CD4-positive, alpha-beta T cell treated with Interferon gamma for 1 hour (primary cell): ENCODE data around the gene METTL23.

Experiments used
- DNase-seq: peaks from one replicate; pipeline ENCODE4 v3.0.0-alpha.2; 2020

The METTL23 gene, protein sequence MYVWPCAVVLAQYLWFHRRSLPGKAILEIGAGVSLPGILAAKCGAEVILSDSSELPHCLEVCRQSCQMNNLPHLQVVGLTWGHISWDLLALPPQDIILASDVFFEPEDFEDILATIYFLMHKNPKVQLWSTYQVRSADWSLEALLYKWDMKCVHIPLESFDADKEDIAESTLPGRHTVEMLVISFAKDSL

DNA sequence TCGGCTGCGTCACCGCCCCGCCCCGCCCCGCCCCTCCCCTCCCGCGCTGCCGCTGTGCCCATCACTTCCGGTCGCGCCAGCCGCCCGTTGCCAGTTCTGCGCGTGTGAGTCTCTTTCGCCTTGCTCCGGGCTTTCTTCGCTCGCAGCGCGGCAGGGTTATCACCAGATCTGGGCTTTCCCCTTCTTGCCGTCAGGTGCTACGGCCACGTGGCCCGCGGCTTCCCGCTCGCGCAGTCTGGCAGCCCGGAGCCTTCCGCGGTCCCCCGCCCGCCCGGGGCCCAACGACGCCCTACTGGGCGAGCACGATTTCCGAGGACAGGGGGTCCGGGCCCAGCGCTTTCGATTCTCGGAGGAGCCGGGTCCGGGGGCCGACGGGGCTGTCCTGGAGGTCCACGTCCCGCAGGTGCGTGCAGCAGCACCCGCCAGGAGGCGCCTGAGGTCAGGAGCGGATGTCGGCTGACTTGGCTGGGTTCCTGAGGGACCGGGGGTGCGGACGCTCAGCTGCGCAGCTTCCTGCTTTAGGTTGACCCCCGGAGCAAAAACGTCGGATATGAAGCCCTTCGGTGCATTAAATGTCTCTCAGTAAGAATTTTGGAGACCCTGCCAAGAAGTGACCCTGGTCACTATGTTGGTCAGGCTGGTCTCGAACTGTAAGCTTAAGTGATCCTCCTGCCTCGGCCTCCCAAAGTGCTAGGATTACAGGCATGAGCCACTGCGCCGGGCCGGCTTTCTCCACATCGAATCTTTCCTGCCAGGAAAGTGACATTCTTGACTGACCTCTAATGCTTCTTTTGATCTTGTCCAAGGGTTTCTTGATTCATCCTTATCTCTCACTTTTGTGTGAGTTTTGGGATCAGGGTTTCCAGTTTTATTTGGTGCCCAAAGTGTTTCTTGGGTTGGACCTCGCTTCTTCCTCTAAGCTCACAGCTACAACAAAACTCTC lies at the start of gene METTL23:
METTL23 (plus strand) TSS at position 64 of the 943 bp plus-strand sequence. CDS start 2,872 bp downstream, outside the sequence.
- no peak for DNase-seq

DNA sequence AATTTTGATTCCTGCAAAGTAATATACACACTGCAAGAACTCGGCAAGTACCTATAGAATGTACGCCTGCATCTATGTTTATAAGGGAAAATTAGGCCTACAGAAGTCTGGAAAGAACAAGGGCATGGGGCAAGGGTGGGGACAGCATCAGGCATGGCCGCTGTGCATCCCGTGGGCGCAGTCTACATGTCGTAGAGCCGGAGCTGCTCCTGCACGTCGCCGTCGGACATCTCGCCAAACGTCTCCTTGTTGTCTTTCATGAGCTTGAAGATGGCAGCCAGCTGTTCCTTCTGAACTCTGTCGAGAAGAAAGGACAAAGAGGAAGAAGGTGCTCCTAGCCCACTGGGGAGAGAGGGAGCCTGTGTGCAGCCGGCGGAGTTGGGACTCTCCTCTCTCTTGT lies 49.2 kb upstream of the METTL23 start:
- no peak for DNase-seq

DNA sequence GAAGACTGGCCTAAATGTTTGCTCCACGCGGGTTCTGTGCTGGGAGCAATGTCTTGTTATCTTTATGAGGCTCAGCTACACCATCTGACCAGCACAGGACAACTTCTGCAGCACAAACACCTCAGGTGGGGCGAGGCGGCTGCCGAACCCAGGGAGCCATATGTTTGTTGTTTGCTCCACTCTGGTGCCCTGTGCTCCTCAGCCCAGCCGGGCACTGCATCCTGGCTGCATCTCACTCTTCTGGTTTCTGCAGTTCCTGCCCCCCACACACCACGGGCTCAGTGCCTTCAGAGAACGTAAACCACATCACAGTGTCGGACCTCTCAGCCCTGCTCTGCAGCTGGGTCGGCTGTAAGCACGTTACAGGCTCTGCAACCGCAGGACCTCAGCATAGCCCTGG lies 48.3 kb upstream of the METTL23 start:
- DNase-seq: peak; percentile 15

DNA sequence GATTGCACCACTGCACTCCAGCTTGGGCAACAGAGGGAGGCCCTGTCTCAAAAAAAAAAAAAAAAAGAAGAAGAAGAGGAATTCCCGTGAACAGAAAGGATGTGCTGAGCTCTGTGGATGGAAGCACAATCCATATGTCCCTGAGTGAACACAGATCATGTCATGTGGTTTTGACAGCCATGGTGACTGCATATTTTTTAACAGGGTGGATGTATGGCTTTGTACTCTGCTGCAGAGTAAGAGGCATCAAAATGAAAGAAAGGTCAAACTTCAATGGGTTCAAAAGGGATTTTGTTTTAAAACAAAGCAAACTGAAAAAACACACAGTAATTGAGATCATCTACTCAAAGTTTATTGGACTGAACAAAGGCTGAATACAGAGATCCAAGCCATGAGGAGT lies 47.4 kb upstream of the METTL23 start:
- no peak for DNase-seq

DNA sequence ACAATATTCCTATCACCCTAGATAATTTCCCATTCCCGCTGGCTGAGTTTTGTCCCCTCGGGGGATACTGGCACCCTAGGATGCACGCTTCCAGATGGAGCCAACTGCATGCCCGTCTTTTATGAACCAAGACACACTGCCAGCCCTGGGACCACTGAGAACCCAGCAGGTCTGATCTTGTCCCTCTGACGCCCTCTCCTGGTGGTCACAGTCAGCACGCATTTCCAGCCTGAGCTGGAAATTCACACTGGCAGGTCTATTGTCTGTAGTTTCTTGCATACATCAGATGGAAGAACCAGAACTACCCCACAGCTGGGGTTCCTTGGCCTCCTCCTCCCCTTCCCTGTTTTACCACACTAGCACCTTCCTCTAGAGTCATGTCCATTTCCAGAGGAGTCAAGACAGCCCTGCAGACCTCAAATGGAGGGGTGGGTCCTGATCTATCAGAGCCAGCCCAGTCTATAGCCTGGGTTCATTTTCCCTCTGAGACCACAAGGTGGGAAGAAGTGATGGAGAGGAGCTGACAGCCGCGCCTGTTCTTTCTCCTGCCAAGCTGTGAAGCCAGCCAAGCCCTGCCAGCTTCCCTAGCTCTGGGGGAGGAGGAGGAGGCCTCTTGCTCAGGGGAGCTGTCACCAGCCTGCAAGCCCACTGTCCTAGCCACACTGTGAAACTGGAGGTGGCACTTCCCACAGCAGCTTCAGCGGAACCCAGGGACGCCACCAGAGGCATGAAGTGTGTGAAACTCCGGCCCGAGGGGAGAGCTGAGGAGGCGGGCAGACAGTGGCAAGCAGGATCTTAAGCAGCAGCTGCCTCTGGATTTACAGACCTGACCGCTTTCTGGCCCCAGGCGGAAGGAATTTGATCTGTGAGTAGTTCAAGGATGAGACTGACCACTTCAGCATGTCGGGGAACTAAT lies 45.2 kb upstream of the METTL23 start:
- DNase-seq: peak; percentile 65

DNA sequence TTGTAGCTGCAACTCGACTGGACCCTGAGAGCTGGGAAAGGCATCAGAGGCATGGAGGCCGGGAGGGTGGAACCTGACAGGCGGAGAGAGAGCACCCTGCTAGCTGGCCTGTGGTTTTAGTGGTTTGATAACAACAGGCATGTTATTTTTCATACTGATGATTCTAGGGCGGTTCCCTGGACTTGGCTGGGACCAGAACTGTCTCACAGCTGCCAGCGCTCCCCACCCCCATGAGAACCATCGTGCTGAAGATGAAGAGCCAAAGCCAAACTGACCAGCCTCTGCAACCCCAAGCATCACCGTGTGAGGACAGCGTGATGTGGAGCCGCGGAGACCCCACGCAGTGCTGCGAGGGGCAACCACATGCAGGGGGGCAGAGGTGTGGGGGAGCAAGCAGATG lies 44.3 kb upstream of the METTL23 start:
- DNase-seq: no peak

DNA sequence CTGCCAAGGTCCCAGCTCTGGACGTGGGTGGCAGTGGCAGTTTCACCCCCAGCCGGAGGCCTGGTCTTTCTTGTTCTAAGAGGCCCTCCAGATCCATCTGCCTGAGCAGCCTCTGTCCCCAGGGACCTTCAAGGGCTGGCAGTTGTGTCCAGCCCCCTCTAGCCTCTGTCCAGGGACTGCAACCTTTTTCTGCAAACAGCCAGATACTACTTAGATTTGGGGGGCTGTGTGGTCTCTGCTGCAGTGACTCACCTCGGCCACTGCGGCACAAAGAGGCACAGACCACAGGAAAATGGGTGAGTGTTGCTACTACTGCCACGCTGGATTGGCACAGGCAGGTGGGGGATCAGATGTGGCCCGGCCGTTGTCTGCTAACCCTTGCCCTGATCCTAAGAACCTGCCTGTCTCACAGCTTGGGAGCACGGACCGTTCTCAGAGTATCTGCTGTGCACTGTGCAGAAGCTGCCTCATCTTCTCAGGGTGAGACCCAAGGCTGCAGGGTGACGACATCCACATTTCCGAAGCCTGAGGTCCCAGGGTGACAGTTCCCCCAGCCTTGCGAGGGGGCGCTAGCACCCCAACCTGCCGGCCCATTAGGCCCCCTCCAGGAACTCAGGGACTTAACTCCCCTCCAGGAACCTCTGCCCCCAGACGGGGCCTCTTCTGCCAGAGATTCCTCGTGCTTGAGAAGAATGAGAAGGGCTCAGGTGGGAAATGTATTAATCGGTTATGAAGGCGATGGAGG lies 43.5 kb upstream of the METTL23 start:
- DNase-seq: no peak

DNA sequence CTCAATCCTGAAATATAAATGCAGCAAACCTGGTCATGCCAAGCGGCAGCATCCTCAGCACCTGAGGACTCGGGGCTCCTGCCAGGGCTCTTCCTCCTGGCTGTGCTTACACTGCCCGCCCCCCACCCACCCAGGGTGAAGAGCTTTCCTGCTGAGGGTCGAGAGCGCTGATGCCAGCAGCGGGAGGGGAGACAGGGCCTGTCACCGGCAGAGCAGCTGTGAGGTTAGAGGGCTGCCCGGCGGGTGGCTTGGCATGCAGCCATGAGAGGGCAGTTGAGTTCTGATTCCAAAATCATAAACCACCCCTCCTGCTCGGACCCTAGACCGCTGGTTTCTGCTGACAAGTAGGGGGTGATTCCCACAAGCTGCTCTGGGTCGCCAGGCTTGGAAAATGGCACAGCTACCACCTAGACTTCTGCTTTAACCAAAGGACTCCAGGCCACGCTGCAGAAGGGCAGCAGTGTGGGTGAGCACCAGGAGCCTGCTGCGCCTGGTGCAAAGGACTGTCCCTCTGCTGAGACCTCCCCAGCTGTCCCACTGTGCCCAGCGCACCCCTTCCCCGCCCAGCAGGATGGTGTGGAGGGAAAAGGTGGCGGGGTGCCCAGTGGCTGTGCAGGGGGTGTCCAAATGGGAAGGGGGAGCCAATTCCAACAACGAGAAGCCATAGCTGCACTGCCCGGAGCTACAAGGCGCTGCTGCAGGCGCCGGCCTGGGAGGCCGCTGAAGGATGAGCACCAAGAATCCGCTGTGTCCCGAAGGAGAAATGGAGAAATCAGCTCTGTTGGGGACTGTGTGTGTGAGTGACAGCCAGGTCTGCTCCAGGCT lies 42.5 kb upstream of the METTL23 start:
- DNase-seq: no peak

DNA sequence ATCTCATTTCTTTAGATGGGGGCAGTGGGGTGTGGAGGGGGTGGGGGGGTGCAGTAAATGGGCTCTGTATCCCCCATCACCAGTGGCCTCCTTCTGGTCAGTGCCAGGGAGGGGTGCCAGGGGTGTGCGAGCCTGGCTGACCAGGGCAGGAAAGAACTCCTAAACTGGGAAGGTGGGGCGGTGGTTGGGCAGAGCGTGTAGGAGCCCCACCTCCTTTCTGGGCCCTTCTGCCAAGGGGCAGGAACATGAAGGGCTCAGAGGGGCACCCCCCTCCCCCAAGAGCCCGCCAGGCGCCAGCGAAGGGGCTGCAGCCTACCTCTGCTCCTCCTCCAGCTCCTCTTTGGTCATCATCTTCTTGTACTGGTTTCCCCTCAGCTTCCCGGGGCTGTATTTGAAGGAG lies 41.9 kb upstream of the METTL23 start:
- no peak for DNase-seq

DNA sequence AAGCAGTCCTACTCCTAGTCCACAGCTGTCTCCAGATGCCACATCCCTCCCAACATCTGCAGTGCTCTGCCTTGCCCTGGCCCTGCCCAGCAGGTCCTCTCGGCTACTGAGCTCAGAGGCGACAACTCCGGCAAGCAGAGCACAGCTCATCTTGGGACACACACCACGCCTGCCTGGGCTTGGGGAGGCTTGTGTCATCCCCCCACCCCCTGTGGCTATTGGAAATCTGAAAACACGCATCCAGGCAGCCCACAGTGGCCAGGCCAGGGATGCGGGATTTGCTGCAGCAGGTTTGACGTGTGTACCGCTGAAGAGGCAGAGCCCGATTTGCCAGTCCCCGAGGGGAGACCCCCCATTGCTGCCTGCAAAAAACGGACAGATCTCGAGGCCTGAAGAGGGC lies 41.3 kb upstream of the METTL23 start:
- no peak for DNase-seq

DNA sequence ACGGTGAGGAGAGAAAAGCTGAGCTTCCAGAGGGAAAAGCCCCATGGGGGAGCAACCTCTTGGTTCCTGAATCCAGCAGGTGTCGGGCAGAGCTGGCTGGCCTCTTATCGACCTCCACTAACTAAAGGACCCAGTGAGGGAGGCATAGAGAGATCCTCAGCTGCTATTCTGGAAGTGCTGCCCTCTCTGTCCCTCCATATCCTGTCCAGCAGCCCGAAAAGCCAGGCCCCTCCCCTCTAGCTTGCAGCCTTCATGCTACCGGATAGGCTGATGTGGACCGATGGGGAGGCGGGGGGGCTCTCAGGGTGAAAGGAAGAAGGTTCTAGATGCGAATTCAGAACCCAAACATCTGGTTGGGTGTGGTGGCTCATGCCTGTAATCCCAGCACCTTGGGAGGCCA lies 40.8 kb upstream of the METTL23 start:
- DNase-seq: no peak

DNA sequence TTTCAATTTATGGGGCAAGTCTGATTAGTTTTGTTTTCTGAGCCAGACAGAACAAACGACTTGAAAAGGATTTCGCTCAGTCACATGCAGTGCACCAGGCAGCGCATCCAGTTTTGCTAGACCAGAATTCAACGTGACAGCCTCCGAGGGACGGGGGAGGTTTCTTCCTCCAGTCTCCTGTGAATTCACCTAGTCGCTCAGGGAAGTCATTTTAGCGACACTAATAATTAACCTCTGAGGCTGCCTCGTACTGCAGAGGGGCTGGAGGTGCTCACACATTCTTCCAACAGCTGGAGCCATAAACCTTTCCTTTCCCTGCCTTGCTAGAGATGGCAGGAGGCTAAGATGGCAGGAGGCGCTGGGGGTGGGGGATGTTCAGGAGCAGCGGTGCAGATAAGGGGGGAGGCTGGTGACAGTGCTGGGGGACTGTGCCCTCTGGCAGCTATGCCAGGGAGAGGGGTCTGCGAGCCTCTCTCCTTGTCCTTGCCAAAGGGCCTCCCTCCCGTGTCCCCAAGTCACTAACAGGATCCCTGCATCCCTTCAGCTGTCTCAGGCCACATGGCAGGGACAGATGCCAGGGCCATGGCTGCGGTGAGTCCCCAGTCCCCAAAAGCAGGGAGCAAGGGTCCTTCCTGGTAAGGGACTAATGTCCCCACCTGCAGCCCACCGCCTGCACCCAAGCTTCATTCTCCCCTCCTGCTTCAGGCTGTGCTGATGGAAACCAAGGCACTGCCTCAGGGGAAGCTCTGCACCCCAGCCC lies 39.9 kb upstream of the METTL23 start:
- DNase-seq: no peak

DNA sequence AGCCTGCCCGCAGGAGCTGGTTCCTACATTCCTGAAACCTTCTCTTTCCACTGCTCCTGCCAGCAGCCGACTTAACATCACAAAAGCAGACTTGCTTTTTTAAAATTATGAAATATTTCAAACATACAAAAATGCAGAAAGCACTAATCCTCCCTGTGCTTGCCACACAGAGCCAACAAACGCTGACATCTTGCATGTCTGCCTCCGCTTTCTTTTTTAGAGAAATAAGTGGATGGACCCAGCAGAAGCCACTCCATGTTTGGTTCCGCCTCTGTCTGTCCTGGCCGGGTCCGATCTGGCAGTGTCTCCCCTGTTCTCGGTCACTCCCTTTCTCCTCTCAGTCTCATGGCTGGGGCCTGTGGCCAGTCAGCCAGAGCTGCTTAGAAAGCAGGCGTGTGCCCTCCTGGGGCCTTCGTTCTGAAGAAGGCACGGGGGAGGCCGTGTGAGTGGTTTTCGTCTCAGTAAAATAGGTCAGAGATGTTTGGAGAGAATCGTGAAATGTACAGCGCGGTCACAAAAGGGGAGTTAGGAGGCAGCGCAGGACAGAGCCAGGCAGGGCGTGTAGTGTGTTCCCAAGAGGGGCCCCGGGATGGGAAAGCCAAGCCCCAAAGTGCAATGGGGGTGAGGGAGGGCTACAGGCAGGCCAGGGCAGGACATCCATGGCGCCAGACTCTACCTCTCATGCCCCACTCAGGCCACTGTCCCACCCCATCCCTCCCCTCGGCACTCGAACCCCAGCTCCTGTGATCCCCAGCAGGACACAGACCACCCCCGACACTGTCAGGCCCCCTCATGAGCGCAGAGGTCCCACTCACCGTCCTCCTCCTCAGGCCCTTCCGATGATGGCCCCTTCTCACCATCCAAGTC lies 39.1 kb upstream of the METTL23 start:
- no peak for DNase-seq

DNA sequence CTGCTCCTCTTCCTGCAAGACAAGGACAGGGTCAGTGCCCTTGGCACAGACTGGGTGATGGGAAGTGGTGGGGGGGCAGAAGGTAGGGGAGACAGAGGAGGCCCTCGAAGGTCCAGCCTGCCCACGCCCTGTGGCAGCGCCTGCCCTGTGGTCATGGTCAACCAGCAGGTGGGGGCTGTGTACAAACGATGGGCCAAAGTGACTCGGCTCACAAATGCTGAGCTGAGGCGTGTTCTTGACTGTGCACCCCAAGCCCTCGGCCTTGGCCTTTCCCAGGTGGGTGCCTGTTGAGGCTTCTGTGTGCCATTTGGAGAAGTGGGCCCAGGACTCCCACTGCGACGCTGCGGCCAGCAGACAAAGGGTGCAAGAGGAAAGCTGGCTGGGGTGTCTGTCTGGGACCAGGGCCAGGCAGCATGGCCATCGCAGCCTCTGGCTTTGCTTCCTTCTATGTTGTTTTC lies 38.4 kb upstream of the METTL23 start:
- no peak for DNase-seq

DNA sequence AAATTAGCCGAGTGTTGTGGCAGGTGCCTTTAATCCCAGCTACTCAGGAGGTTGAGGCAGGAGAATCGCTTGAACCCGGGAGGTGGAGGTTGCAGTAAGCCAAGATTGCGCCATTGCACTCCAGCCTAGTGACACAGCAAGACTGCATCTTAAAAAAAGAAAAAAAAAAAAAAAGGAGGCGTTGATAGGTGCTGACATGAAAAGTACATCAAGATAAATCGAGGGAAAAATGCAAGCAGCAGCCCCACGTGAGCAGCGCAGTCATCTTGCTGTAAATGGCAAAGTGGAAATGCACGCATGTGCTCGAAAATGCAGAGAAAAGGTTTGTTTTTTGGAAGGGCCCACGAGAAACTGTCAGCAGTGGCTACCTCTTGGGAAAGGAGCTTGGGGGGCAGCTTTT lies 36.8 kb upstream of the METTL23 start:
- DNase-seq: no peak

DNA sequence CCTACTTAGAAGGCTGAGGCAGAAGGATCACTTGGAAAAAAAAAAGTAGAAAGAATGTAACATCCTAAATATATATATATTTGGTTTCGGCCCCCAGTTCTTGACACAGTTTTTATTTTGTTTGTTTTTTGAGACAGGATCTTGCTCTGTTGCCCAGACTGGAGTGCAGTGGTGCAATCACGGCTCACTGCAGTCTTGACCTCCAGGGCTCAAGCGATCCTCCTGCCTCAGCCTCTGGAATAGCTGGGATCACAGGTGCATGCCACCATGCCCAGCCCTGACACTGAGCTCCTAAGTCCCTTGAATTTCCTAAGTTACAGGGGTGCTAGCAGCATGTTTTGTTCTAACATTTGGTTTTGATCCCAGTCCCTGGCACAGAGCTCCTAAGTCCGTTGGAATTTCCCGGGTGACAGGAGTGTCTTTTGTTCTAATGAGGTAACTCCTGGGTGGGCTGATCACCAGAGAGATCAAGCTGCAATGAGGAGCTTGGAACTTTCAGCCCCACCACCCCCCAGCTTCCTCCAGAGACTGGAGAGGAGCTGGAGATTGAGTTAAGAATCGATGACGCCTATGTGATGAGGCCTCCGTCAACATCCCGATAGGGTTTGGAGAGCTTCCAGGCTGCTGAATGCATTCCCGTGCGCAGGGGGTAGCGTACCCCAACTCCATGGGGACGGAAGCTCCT lies 35.9 kb upstream of the METTL23 start:
- no peak for DNase-seq

DNA sequence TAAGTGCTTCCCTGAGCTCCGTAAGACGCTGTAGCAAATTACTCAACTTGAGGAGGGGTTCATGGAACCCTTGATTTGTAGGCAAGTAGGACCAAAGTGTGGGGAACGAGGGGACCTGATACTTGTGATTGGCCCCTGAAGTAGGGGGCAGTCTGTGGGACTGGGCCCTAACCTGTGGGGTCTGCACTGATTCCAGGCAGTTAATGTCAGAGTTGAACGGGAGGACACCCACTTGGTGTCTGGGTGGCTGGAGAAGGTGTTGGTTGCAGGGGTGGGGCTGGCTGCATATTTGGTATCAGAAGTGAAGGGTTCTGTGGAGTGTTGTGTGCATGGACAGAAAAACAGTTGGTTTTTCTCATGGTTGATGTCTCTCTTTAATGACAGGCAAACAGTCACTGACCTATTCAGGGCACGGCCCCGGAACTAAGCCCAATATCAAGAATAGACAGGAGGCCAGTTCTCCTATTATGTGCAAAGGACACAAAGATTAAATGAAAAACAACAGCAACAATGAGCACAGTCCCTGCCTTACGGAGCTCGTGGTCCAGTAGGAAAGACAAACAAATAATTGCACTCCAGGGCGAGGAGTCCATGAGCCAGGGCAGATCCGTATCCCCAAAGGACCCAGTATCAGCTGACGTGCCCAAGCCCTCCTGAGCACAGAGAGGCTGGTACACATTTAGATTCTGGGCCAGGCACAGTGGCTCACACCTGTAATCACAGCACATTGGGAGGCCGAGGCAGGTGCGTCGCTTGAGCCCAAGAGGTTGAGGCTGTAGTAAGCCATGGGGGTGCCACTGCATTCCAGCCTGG lies 35.1 kb upstream of the METTL23 start:
- no peak for DNase-seq
